HG03066 (cell line): Measurements from ENCODE around the gene UGT2B15.
"Not testable (repeated sequence)": the region's sequence is repeated elsewhere in the genome, so short reads cannot be mapped to it uniquely, and the experiment has no call there.

Experiments used
- ATAC-seq: cut with Tn5 transposase; IDR thresholded peaks from one replicate; pipeline ENCODE4 v1.9.1; 2021; ENCODE audit warnings: low read depth; ENCODE audit not compliant: unreplicated experiment

The UGT2B15 gene

DNA sequence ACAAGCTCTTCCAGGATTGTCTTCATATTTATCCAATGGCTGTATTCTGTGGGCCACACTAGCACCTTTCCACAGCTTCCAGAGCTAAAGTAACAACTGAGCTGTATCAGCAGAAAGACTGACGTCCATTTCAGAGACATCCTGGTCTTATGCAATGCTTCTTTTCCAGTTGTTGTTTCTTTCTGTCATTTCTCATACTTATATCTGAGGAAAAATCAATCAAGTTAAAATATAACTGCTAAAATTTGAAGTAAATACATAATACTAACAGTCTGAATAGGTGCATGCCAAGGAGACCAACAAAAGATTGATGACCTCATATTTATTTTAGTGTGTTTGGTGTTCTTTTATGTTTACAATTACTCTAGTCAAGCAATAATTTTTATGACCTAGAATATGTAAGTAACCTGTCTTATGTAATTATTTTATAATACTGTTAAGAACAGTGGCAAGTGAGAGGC lies at the start of gene UGT2B15:
Gene UGT2B15, minus strand, starts transcription at position 174 of the 461 bp plus-strand sequence. Its CDS starts 34 bp downstream, at position 140.
- not testable (repeated sequence) for ATAC-seq

DNA sequence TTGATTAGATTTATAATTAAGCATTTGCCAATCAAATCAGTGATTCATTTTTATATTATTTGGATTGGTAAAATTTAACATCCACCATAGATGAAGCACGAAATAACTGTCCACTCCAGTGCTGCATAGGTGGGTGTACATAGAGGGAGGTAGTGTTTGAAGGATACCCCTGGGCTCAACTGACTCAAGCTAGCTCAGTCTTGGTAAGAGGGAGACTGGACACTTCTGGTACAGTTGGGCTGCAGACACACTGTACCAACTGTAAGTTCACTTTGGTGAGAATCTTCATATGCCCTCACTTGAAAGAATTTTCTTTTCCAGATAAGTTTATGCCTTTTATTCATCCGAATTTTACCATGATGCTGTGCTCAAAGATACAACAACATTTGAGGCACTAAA lies 48.6 kb upstream of the UGT2B15 start:
- ATAC-seq, result no peak

DNA sequence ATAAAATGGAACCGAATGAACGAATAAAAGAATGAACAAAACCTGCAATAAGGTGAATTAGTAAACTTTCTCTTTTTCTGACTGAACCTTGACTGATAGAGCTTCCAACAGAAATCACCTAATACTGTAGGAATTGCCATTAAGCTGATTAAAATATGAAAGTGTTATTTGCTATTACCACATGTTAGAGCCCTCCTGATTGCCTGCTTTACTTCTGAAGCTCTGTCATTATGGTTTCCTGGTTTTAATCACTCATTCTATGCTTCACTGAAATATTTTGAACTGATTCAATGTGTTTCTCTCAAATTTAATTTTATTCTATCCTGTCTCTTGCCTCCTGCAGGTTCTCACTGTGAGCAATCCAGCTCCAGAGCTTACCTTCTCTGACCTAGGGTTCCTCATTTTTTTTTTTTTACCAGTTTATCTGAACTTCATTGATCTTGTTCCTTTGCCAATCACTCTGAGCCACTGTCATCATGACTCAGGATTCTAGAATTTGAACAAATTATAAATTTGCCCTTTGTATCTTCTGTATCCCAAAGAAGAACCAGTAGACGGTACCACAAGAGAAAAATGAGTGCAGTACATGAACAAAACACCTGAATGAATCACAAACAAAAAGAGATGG lies 48.1 kb upstream of the UGT2B15 start:
- ATAC-seq, result peak; percentile 19

DNA sequence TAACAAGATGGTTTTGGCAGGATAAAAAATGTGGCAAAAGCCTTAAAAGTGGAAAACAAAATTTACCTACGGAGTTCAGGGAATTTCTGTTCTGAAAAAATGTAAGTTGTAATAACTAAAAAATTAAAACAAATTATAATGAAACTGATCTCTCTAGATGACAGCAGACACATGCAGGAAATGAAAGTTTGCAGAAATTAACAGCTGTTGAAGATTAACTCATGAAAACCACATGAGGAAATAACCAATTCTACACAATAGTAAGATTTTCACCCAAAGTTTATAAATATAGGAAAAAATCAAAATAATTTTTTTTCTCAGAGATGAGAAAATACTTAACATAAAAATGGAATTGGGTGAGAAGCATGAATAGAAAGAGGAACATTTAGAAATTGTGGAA lies 47.5 kb upstream of the UGT2B15 start:
- peak; percentile 63 for ATAC-seq

DNA sequence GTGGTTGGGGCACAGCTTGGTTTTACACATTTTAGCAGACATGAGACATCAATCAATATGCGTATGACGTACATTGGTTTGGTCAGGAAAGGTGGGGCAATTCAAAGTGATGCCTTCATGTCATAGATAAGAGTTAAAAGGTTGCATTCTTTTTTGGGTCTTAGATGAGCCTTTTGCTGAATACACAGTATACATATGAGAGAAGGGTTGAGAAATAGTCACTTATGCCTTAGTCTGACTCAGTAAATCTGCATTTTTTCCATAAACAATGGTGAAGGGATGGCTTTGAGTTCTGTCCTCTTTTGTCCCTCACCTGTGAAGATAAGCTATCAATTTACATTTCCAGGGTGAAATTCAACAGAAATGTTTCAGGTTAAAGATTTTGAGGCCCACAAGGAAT lies 43.9 kb upstream of the UGT2B15 start:
- no peak for ATAC-seq

DNA sequence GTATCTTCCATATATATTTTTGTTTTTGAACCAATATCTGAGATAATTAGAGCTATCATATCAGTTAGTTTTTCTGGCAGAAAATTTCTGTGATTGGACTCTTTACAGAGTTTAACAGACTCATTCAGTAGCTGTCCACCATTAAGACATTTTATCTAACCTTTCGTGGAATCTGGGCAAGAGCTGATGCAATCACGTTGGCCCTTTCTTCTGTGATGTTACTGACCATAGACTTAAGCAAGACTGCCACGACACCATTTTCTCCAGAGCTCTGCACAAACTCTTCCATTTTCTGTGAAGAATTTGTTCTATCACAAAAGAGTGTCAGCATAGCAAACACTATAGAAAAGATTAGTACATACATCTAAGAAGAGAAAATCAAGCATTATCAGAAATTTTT lies 41.8 kb upstream of the UGT2B15 start:
- ATAC-seq, result no peak

DNA sequence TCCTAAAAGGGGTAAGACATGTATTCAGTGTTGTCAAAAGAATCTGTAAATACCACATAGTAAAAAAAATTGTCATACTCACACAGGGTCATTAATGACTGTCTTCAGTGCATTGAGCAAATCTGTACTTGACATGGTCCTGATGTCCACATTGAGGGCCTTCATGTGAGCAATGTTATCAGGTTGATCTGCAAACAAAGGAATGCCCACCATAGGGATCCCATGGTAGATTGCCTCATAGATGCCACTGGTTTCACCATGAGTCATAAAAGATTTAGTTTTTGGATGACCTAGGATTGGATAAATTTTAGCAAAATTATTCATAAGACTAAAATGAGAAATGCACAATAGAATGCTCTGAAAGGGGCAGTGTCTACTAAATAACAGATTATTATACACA lies 38.1 kb upstream of the UGT2B15 start:
- ATAC-seq, result no peak

DNA sequence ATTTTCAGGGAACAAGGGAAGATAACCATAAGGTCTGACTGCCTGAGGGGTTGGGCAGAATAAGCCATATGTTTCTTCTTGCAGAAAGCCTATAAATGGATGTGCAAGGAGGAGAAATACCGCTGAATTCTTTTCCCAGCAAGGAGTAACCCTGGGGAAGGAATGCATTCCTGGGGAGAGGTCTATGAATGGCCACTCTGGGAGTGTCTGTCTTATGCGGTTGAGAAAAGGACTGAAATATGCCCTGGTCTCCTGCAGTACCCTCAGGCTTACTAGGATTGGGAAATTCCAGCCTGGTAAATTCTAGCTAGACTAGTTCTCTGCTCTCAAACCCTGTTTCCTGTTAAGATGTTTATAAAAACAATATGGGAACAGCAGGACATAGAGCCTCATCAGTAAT lies 32.7 kb upstream of the UGT2B15 start:
- not testable (repeated sequence) for ATAC-seq

DNA sequence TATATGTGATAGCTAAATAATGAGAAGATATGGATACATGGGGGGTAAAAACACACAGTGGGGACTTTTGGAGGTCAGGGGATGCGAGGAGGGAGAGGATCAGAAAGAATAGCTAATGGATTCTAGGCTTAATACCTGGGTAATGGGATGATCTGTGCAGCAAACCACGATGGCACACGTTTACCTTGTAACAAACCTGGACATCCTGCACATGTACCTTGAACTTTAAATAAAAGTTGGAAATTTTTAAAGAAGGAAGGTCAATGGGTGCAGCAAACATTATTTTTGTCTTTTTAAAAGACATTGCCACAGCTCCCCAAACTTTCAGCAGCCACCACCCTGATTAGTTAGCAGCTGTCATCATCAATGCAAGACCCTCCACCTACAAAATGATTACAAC lies 29.7 kb upstream of the UGT2B15 start:
- no peak for ATAC-seq

DNA sequence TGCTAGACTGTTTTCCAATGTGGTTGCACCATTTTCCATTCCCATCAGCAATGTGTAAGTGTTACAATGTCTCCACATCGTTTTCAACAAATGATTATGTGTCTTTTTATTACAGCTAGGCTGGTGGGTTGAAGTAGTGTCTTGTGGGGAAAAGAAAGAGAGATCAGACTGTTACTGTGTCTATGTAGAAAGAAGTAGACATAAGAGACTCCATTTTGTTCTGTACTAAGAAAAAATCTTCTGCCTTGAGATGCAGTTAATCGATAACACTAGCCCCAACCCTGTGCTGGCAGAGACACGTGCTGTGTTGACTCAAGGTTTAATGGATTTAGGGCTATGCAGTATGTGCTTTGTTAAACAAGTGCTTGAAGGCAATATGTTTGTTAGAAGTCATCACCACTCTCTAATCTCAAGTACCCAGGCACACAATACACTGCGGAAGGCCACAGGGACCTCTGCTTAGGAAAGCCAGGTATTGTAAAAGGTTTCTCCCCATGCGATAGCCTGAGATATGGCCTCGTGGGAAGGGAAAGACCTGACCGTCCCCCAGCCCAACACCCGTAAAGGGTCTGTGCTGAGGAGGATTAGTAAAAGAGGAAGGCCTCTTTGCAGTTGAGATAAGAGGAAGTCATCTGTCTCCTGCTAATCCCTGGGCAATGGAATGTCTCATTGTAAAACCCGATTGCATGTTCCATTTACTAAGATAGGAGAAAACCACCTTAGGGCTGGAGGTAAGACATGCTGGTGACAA lies 23.0 kb upstream of the UGT2B15 start:
- no peak for ATAC-seq

DNA sequence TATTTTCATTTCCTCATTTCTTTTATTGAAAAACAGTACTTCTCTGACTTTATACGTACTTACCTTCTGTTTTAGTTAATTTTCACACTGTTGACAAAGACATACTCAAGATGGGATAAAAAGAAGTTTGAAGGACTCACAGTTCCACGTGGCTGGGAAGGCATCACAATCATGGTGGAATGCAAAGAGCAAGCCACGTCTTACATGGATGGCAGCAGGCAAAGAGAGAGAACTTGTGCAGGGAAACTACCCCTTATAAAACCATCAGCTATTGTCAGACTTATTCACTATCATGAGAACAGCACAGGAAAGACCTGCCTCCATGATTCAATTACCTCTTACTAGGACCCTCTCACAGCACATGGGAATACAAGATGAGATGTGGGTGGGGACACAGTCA lies 20.7 kb upstream of the UGT2B15 start:
- ATAC-seq, result no peak

DNA sequence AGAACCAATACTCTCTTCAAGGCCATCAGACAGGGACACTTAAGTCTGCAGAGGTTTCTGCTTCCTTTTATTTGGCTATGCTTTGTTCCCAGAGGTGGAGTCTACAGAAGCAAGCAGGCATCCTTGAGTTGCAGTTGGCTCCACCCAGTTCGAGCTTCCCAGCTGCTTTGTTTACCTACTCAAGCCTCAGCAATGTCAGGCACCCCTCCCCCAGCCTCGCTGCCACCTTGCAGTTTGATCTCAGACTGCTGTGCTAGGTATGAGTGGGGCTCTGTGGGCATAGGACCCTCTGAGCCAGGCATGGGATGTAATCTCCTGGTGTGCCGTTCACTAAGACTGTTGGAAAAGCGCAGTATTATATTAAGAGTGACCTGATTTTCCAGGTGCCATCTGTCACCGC lies 12.6 kb upstream of the UGT2B15 start:
- ATAC-seq, result no peak

DNA sequence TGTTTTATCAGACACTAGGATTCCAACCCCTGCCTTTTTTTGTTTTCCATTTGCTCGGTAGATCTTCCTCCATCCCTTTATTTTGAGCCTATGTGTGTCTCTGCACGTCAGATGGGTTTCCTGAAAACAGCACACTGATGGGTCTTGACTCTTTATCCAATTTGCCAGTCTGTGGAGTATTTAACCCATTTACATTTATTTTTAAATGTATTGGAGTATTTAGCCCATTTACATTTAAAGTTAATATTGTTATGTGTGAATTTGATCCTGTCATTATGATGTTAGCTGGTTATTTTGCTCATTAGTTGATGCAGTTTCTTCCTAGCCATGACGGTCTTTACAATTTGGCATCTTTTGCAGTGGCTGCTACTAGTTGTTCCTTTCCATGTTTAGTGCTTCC lies 10.8 kb upstream of the UGT2B15 start:
- ATAC-seq, result not testable (repeated sequence)

DNA sequence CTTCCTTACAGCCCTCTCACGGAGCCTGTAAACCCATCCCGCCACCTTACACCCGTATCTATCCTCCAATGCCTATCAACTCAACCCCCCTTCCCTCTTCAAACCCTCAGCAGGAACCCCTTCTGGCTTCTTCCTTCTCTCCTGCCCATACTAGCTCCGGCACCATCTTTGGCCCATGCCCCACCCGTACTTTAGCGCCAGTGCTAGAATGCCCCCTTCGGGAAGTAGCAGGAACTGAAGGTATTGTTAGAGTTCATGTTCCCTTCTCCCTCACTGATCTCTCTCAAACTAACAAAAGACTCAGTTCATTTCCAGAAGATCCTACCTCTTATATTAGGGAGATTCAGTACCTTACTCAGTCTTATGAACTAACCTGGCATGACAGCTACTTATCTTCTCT lies 2.7 kb upstream of the UGT2B15 start:
- ATAC-seq, result no peak

DNA sequence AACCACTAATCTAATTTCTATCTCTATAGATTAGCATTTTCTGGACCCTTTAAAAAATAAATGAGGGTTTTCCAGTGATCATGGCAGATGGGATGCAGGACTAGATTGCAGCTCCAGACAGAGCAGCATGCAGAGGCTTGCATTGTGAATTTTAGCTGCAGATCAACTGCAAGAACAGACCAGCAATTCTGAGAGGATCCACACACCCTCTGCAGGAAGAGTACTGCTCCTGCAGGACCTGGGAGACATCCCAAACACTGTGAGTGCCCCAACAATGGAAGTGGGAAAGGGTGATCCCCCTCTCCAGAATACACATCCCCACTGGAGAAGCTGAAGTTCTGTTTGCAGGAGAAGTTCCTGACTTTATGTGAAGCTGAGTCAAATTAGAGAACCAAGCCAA lies 765 bp upstream of the UGT2B15 start:
- not testable (repeated sequence) for ATAC-seq

DNA sequence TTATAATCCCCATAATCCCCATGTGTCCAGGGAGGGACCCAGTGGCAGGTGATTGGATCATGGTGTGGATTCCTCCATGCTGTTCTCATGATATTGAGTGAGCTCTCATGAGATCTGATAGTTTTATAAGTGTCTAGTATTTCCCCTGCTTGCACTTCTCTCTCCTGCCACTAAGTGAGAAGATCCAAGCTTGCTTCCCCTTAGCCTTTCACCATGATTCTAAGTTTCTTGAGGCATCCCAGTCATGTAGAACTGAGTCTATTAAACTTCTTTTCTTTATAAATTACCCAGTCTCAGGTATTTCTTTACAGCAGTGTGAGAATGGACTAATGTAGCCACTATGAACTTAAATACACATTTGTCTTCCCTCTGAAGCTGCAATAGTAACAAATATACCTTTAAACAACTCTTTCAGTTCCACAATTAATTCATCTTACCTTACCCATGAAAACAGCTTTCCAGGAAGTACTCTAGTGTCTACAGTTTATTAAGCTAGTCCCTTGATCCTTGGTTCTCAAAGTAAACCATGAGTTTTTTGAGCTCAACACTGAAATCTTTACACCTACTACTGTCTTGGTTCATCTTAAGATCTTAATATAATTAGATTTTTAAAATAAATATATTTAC lies 1.8 kb downstream of the UGT2B15 start:
- ATAC-seq, result not testable (repeated sequence)

DNA sequence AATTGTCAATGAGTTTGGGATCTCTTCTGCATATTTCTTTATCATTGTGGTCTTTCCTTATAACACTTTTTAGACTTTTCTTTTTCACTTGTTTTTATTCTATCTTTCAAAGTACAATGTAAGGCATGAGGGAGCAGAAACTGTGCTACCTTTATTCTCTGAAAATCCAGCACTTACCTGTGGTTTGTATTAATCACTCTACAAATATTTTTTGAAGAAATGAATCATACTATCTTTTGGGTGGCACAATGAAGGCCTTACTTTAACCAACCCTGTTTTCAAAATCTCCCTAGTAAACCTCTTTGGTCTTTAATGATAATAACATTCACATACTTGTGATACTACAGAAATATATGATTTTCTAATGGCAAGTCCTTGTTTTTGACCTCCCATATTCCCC lies 2.9 kb downstream of the UGT2B15 start:
- not testable (repeated sequence) for ATAC-seq

DNA sequence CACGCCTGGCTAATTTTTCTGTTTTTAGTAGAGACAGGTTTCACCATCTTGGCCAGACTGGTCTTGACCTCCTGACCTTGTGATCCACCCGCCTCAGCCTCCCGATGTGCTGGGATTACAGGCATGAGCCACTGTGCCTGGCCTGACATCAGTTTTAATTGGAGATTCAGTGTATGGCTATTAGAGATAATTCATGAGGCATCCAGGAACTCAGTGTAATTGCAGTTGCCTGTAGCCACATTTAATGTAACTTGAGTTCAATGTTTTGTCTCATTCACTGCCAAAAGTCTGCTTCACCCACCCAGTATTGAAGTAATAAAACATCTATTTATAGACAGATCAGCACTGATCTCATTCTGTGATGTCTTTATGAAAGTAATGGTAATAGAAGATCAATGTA lies 5.7 kb downstream of the UGT2B15 start:
- ATAC-seq, result not testable (repeated sequence)

DNA sequence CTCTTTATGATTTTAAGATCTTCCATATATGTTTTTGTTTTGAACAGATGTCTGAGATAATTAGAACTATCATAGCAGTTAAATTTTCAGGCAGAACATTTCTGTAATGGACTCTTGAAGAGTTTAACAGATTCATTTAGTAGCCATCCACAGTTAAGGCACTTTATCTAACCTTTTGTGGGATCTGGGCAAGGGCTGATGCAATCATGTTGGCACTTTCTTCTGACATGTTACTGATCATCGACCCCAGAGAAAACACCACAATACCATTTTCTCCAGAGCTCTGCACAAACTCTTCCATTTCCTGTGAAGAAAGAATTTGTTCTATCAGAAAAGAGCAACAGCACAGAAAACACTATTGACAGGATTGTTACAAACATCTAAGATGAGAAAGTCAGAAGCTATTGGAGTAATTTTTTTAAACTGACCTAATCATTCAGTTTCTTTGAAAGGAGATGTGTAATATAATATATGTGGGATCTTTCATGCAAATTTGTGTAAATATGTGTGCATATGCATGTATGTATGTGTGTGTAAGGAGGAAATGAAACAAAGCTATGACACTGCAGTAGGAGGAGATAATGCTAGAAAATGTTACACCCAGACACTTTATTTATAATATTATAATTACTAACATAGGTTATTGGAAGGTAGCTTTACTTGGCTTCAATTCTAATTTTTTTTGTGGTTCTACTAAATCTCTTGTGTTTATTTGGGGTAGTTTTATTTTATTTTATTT lies 7.4 kb downstream of the UGT2B15 start:
- not testable (repeated sequence) for ATAC-seq

DNA sequence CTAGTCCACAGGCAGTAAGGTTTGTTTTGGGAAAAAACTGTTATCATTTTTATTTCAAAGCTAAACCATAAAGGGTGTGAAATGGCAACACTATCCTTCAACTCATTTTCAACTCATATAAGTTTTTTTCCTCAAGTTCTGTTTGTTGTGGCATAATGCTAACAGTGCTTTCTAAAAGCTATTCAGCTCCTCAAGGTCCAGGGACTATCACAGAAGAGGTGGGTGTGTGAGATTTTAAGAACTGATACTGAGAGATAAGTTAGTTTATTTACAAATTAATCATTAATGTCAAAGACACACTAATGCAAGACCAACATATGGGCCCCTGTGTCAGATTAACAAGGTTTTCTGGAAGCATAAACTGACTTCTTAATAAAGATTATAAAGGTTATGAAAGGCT lies 11.8 kb downstream of the UGT2B15 start:
- no peak for ATAC-seq

DNA sequence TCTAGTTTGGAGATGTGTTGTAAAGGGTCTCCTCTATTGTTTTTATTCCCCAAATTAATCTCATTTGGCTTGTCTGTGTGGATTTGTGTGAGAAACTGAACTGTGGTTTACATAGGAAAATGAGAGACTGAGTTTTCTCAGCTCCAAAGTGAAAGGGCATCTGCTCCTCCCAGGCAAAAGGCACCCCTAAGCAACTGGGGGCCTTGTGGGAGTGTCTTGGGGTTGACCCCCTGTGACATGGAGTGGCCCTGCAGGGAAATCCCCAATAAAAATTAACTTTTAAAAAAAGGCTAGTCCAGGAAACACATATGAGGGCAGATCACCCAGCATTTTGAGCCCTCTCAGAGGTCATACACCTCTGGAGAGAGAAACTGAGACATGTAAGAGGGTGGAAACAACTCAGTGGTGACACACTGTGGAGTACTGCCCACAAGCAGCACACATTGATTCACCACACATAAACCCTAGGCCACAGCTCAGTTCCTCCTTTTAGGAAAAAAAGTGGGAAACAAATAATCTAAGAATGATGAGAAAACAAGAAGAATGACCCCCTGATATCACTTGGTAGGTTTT lies 13.3 kb downstream of the UGT2B15 start:
- ATAC-seq, result peak; percentile 63
